Measurements from ENCODE around the gene TRMU.

DNA sequence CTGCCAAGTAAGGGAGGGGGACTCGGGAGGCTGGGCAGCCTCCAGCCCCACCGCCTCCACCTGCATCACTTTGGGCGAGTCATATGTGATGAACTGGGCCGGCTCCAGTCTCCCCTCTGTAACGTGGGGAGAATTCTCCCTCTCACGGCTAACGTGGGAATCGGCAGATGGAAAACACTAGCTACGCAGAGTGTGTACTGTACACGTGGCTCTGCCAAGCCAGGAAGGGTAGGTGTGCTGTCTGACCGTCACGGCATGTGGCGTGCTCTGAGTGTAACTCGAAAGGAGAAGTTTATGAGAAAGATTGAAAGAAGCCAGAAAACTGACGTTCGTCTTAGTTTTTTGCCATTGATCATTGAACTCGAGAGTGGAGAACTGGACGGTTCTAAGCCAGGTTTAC is 13.7 kb downstream of the TRMU start:
- TF ChIP-seq, protein P1, sequence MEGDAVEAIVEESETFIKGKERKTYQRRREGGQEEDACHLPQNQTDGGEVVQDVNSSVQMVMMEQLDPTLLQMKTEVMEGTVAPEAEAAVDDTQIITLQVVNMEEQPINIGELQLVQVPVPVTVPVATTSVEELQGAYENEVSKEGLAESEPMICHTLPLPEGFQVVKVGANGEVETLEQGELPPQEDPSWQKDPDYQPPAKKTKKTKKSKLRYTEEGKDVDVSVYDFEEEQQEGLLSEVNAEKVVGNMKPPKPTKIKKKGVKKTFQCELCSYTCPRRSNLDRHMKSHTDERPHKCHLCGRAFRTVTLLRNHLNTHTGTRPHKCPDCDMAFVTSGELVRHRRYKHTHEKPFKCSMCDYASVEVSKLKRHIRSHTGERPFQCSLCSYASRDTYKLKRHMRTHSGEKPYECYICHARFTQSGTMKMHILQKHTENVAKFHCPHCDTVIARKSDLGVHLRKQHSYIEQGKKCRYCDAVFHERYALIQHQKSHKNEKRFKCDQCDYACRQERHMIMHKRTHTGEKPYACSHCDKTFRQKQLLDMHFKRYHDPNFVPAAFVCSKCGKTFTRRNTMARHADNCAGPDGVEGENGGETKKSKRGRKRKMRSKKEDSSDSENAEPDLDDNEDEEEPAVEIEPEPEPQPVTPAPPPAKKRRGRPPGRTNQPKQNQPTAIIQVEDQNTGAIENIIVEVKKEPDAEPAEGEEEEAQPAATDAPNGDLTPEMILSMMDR (optimal IDR thresholded peaks at IDR 0.05 in 1 of 3, IDR thresholded peaks at IDR 0.05 in 1 of 3, conservative IDR thresholded peaks at IDR 0.05 in 1 of 3; ENCODE audit: extremely low read depth in 1 of 3, insufficient read depth in 2 of 3, low read length in 3 of 3): no peak
- no peak for TF ChIP-seq EZH2 (IDR thresholded peaks at IDR 0.05; ENCODE audit: low read length)

Measured in keratinocyte (primary cell).